ENCODE results near the gene NR1I2.

Gene NR1I2

DNA sequence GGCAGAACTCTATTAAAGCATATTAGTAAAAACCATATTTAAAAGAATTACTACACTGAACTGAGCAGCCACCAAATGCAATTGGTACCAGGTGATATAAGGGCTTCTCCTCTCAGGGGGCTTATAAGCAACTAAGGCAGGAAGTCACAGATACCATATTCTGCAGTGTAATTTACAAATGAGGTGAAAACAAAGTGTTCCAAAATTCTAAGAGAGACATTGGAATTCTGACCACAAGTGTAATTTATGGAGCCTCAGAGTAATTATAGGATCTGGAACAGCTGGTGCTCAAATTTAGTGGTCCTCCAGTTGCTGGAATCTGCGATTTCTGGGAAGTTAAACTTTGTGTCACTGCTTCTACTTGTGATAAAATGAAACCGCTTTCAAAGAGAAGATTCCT lies 3.1 kb upstream of the NR1I2 start:
- H4K20me1 ChIP-seq = no peaks in the 10 kb centered on the region
- H3K4me1 ChIP-seq = no peaks in the 10 kb centered on the region
- H3K4me3 ChIP-seq = no peak overlapping the region
- H3K27ac ChIP-seq = no peak overlapping the region
- no peaks in the 10 kb centered on the region for H3K36me3 ChIP-seq
- no peak overlapping the region for H3K9ac ChIP-seq
- no peak for TF ChIP-seq Cebpa-rat (IDR thresholded peaks at IDR 0.05)
- H3K9me3 ChIP-seq = 0 out of 2 replicates have a peak, but pooled peaks cover 6% of the 10 kb centered on the region
- no peak overlapping the region for H3K4me2 ChIP-seq
- no peaks in the 10 kb centered on the region for H3K27me3 ChIP-seq

DNA sequence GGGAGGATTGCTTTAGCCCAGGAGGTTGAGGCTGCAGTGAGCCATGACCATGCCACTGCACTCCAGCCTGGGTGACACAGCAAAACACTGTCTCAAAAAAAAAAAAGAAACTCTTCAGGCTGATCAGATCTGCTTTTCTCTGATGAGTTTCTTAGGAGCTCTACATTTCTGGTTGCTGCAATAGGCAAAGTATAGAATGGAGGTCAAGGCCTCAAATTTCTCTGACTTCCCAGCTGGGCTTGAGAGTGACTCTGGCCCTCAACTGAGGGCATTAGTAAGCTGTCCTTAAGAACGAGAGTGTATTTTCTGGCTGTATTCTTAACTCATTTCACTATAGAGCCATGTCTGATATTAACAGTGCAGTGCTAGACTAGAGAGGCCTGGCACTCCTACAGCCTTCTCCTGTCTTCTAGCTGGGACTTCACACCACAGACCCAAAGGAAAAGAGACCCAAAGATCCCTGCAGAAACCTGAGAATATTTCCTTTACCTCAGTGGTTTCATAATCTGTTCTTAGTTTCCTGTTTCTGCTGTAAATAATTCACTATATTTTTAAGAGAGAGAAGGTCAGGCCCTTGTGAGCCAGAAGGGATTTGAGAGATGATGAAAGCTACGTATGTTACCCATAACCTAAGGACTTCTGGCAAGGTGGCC lies 2.0 kb upstream of the NR1I2 start:
- H3K36me3 ChIP-seq = no peaks in the 10 kb centered on the region
- no peak overlapping the region for H3K4me2 ChIP-seq
- TF ChIP-seq Cebpa-rat (IDR thresholded peaks at IDR 0.05) = no peak
- no peaks in the 10 kb centered on the region for H3K27me3 ChIP-seq
- no peak overlapping the region for H3K9ac ChIP-seq
- H3K9me3 ChIP-seq = 0 out of 2 replicates have a peak, but pooled peaks cover 6% of the 10 kb centered on the region
- H4K20me1 ChIP-seq = no peaks in the 10 kb centered on the region
- H3K27ac ChIP-seq = no peak overlapping the region
- H3K4me3 ChIP-seq = no peak overlapping the region
- H3K4me1 ChIP-seq = no peaks in the 10 kb centered on the region

DNA sequence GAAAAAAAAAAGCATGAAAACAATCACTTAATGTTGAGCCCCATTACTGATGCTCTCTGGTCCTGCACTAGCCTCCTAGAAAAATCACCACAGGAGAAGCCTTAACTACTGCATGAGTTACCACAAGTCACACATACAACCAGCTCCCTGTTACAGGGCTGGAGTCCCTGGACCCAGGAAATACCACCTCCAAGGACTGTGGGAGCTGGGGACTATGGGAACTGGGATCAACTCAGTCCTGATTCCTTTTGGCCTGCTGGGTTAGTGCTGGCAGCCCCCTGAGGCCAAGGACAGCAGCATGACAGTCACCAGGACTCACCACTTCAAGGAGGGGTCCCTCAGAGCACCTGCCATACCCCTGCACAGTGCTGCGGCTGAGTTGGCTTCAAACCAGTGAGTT lies 559 bp downstream of the NR1I2 start:
- Histone ChIP-seq H3K4me3 (no peak overlapping the region), H3K9me3 (no peaks in the 10 kb centered on the region), H4K20me1 (no peaks in the 10 kb centered on the region), H3K9ac (no peak overlapping the region), H3K27me3 (no peaks in the 10 kb centered on the region), H3K27ac (no peak overlapping the region), H3K4me1 (no peaks in the 10 kb centered on the region), H3K4me2 (no peak overlapping the region), H3K36me3 (no peaks in the 10 kb centered on the region)
- no peak for TF ChIP-seq Cebpa-rat (IDR thresholded peaks at IDR 0.05)

DNA sequence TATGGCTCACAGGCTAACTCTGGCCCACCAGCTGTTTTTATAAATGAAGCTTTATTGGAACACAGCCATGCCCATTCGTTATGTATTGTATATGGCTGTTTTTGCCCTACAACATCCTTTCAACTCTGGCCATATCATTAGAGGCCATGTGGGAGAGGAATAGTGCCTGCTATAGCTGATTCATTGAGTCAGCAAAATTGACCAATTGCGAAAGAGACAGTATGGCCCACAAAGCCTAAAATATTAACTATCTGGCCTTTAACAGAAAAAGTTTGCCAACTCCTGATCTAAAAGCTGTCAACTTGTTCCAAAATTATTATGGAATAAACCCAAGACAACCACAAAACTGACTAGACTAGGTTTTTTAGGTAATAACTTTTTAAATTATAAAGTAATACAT lies 1.4 kb downstream of the NR1I2 start:
- Histone ChIP-seq H3K27ac (no peak overlapping the region), H3K4me2 (no peak overlapping the region)

DNA sequence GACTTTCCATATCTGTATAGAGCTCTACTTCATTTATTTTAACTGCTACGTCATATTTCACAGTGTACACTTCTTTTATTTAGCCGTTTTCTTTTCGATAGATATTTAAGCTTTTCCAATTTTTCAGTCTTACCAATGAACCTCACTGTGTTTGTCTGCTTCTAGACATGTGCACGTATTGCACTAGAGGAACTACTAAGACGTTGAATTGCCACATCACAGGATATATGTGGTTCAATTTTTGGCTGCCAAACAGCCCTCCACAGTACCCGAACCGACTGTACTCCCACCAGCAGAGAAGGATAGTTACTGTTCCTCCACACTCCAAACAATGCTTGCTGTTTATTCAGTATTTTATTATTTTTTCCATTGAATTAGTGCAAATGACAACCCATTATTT lies 2.0 kb downstream of the NR1I2 start:
- Histone ChIP-seq H3K4me3 (no peak overlapping the region), H3K36me3 (no peaks in the 10 kb centered on the region), H3K4me2 (no peak overlapping the region), H3K27me3 (no peaks in the 10 kb centered on the region), H3K9ac (no peak overlapping the region), H3K9me3 (no peaks in the 10 kb centered on the region), H4K20me1 (no peaks in the 10 kb centered on the region), H3K27ac (no peak overlapping the region), H3K4me1 (no peaks in the 10 kb centered on the region)
- no peak for TF ChIP-seq Cebpa-rat (IDR thresholded peaks at IDR 0.05)

More for the DNA sequence above, 1.4 kb downstream of the NR1I2 start:
- no peaks in the 10 kb centered on the region for H3K27me3 ChIP-seq
- H3K9ac ChIP-seq = no peak overlapping the region
- H3K9me3 ChIP-seq = no peaks in the 10 kb centered on the region
- H3K36me3 ChIP-seq = no peaks in the 10 kb centered on the region
- TF ChIP-seq Cebpa-rat (IDR thresholded peaks at IDR 0.05) = no peak
- no peak overlapping the region for H3K4me3 ChIP-seq
- no peaks in the 10 kb centered on the region for H3K4me1 ChIP-seq
- H4K20me1 ChIP-seq = no peaks in the 10 kb centered on the region

DNA sequence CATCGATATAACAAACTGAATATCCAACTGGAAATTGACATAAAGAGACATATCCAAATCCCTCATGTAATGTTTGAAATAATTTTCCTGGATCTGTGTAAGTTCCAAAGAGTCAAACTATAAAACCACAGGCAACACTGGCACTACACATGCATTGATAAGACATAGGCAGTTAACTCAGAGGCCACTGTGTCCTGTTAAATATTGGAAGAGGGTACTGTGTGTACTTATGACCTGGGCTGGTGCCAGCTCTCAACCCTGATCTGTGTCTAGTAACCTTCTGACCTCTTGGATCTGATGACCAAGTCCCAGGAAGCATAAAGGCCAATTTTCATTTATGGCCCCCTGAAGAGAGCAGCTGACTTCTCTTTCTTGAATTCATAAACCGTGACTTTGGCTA lies 4.5 kb downstream of the NR1I2 start:
- no peak for TF ChIP-seq Cebpa-rat (IDR thresholded peaks at IDR 0.05)
- H3K9me3 ChIP-seq = no peaks in the 10 kb centered on the region
- no peak overlapping the region for H3K27ac ChIP-seq
- H4K20me1 ChIP-seq = no peaks in the 10 kb centered on the region
- no peak overlapping the region for H3K4me2 ChIP-seq
- H3K4me1 ChIP-seq = no peaks in the 10 kb centered on the region
- H3K9ac ChIP-seq = no peak overlapping the region
- no peaks in the 10 kb centered on the region for H3K27me3 ChIP-seq
- H3K36me3 ChIP-seq = no peaks in the 10 kb centered on the region
- H3K4me3 ChIP-seq = no peak overlapping the region

DNA sequence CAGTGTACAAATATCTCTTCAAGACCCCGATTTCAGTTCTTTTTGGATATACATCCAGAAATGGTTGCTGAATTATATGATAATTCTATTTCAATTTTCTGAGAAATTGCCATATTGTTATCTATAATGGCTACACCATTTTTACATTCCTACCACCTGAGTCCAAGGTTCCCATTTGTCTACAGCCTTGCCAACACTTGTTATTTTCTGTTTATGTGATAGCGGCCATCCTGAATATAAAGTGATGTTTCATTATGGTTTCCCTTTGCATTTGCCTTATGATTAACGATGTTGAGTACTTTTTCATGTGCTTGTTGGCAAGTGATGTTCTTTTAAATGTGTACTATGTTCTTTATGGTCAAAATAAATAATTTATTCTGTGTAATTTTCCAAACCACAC lies 8.5 kb downstream of the NR1I2 start:
- Histone ChIP-seq H3K9ac (no peak overlapping the region), H4K20me1 (no peaks in the 10 kb centered on the region), H3K4me2 (no peak overlapping the region), H3K36me3 (no peaks in the 10 kb centered on the region), H3K27ac (no peak overlapping the region), H3K27me3 (no peaks in the 10 kb centered on the region), H3K9me3 (no peaks in the 10 kb centered on the region), H3K4me3 (no peak overlapping the region), H3K4me1 (no peaks in the 10 kb centered on the region)
- no peak for TF ChIP-seq Cebpa-rat (IDR thresholded peaks at IDR 0.05)

DNA sequence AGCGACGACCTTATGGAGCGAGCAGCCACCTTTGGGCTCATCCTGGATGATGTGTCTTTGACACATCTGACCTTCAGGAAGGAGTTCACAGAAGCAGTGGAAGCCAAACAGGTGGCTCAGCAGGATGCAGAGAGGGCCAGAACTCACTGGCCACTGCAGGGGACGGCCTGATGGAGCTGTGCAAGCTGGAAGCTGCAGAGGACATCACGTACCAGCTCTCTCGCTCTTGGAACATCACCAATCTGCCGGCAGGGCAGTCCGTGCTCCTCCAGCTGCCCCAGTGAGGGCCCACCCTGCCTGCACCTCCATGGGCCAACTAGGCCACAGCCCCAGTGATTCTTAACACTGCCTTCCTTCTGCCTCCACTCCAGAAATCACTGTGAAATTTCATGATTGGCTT lies 10.4 kb downstream of the NR1I2 start:
- H4K20me1 ChIP-seq = no peaks in the 10 kb centered on the region
- no peak overlapping the region for H3K27ac ChIP-seq
- H3K9me3 ChIP-seq = no peaks in the 10 kb centered on the region
- TF ChIP-seq Cebpa-rat (IDR thresholded peaks at IDR 0.05) = no peak
- no peaks in the 10 kb centered on the region for H3K4me1 ChIP-seq
- no peak overlapping the region for H3K9ac ChIP-seq
- H3K4me3 ChIP-seq = no peak overlapping the region
- H3K4me2 ChIP-seq = no peak overlapping the region
- no peaks in the 10 kb centered on the region for H3K27me3 ChIP-seq
- H3K36me3 ChIP-seq = no peaks in the 10 kb centered on the region

DNA sequence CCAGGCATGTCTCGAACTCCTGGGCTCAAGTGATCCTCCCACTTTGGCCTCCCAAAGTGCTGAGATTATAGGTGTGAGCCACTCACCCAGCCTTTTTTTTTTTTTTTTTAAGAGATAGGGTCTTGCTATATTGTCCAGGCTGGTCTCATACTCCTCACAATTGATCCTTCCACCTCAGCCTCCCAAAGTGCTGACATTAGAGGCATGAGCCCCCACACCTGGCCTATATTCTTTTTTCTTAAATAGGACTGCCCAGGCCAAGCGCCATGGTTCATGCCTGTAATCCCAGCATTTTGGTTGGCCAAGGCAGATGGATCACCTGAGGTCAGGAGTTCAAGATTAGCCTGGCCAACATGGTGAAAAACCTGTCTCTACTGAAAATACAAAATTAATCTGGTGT lies 12.5 kb downstream of the NR1I2 start:
- Histone ChIP-seq H3K9me3 (no peaks in the 10 kb centered on the region), H3K4me3 (no peak overlapping the region), H3K9ac (no peak overlapping the region), H4K20me1 (no peaks in the 10 kb centered on the region), H3K4me2 (no peak overlapping the region), H3K27ac (no peak overlapping the region), H3K4me1 (no peaks in the 10 kb centered on the region), H3K27me3 (no peaks in the 10 kb centered on the region), H3K36me3 (no peaks in the 10 kb centered on the region)
- TF ChIP-seq Cebpa-rat (IDR thresholded peaks at IDR 0.05) = no peak

DNA sequence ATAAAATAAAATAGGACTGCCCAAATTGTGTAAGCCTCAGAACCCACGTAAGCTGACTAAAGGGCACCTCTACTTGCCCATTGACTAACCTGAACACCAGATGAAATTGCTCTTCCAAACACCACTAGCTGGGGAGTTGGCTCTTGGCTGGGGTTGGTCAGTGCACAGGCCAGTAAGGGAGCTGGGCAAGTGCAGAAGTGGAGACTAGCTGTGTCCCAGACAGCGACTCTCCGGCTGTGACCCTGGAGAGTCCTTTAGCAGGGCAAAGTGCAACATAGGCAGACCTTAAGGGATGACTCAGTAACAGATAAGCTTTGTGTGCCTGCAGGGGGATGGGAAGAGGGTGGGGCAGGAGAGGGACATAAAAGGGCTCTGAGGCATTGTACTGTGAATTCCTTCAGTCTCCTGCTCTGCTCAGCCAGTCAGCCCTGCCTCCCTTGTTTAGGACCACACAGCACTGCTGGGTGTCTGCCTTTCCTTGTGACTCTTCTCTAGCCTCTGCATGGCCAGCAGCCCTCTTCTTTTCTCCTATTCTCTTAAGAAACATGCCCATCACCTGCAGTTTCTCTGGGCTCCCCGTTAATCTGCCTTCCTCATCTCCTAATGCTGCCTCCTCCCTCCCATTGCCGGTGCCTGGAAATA lies 13.2 kb downstream of the NR1I2 start:
- Histone ChIP-seq H3K4me1 (no peaks in the 10 kb centered on the region), H3K9ac (no peak overlapping the region), H3K36me3 (no peaks in the 10 kb centered on the region), H3K4me2 (no peak overlapping the region), H3K27ac (no peak overlapping the region), H3K4me3 (no peak overlapping the region), H4K20me1 (no peaks in the 10 kb centered on the region), H3K27me3 (no peaks in the 10 kb centered on the region), H3K9me3 (no peaks in the 10 kb centered on the region)
- no peak for TF ChIP-seq Cebpa-rat (IDR thresholded peaks at IDR 0.05)

Data from BLaER1 (cell line).